NCI-H1417 (cell line): ENCODE data around the gene ERBB2.
A peak's percentile ranks its signal among the peaks of the same experiment; 100 is the strongest.
"Not testable (repeated sequence)": the region's sequence is repeated elsewhere in the genome, so short reads cannot be mapped to it uniquely, and the experiment has no call there.

ENCODE experiments used
- DNase-seq, 3 experiments: peaks; one replicate each; lab custom pipeline; 2025; lab: John Stamatoyannopoulos, UW

Gene ERBB2

DNA sequence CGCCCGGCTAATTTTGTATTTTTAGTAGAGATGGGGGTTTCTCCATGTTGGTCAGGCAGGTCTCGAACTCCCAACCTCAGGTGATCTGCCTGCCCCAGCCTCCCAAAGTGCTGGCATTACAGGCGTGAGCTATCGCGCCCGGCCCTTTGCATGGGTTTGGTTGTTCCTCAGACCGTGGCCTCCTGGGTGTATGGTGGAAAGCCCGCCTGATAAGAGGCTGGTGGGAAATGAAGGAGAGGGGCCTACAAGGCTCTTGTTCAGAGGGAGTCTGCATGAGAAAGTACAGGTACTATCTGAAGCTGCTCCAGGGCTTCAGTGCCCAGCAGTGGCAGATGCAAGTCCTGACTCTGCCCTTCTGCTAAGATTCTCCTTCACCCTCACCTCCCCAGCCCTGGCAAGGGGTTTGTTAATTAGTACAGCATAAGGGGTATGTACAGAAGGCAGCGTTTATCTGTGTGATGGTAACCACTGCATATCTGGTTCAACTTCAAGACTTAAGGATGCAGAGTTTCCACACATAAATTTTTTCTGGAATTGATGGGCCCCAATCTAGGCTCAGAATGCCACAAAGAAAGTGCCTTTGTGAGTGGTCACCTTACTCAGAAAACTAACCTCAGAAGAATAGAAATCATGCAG is 62.1 kb downstream of the ERBB2 start:
- DNase-seq, result no peak

- DNase-seq, result no peak
Observed at GRCh38 chr17:39763051-39763820, 63.4 kb downstream of the ERBB2 start.

DNA sequence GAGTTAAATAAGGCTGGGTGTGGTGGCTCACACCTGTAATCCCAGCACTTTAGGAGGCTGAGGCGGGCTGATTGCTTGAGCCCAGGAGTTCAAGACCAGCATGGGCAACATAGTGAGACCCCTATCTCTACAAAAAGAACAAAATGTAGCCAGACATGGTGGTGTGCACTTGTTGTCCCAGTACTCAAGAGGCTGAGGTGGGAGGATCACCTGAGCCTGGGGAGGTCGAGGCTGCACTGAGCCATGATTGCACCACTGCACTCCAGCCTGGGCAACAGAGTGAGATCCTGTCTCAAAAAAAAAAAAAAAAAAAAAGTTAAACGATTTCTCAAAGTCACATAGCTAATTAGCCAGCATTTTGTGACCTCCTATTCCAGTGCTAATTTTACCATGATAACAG is 64.3 kb downstream of the ERBB2 start:
- not testable (repeated sequence) for DNase-seq

DNA sequence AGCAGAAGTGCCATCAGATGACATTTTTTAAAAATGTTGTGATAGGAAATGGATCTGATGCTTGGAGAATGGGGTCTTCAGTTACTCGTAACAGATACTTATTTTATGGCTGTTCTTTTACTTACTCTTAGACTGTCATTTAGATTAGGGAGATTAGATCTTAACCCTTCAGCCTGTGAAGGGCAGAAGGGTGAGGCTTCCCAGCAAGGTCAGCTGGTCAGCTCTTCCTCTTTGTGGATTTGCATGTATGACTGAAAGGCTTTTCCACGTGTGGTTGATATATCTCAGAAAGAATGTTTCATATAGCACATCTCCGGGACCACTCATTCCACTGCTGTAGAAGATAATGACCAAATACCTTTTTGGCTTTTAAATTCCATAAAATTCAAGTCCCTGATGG is 65.3 kb downstream of the ERBB2 start:
- no peak for DNase-seq

- no peak for DNase-seq
Observed at GRCh38 chr17:39765766-39766165, 65.9 kb downstream of the ERBB2 start.

GRCh38 chr17:39767147-39767546 is 67.3 kb downstream of the ERBB2 start:
- DNase-seq, result no peak

DNA sequence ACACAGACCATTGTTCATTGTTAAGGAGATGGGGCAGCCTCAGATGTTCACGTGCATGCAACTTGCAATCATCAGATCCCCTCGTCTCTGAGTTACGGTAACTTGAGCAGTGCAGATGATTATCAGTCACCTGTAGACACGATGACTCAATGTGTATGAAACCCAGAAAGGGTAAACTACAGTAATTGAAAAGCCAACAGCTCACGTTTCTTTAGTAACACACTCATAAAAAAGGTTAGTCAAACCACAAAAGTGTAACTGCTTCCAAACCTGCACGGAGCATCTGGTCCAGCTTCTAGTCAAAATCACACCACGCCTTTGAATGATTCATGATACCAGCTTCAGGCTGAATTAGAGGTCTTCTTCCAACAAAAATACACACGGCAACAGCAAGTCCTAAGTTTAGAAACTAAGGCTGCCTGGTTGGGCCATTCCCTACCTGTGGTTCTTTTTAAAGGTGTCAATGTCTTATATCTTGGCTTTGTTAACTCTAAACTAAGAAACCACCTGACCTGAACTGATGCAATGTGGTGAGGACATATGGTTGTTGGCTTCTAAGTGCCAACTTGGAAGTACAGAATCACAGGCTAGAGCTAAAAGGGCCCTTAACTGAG is 70.2 kb downstream of the ERBB2 start:
- peak in 2 of 3 experiments; percentile 33 to 49 for DNase-seq

DNA sequence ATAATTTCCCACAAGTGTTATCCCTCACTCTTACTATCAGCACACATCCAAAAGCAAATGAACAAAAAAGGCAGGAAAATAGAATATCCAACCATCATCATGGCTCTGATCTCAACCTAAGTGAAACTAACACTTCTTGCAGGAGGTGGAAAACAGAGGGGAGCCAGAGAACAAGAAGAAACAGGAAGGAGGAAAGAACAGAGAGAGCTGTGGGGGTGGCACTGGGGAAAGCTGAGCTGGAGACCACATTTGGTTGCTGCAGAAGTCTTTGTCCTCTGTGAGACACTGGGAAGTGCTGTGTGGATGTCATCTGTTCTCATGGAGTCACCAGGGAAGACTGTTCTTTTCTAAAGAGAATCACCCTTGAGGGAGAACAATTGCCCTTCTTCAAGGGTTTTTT is 72.6 kb downstream of the ERBB2 start:
- DNase-seq, result no peak

- no peak for DNase-seq
Observed at GRCh38 chr17:39772987-39773934, 73.4 kb downstream of the ERBB2 start.

- DNase-seq, result no peak
Observed at GRCh38 chr17:39774047-39774446, 74.2 kb downstream of the ERBB2 start.

GRCh38 chr17:39775031-39775430 is 75.2 kb downstream of the ERBB2 start:
- DNase-seq, result no peak

DNA sequence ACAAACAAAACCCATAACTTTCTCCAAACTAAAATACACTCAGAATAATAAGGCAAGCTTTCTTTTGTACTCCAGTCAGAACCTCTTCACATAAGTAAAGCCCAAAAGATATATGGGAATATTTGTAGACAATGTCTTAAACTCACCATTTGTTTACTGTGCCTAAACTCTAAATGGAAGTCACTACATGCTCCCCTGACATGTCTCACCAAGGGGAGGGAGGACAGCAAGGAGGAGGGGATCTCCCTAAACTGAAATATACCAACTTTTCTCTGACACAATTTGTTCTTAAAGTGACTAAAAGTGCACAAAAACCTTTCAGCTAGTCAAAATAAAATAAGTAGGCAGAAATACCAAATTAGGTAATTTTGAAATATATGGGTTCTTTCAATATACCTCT is 76.4 kb downstream of the ERBB2 start:
- DNase-seq, result no peak

- no peak for DNase-seq
Observed at GRCh38 chr17:39777534-39778365, 77.9 kb downstream of the ERBB2 start.
